ENCODE results near the gene PRKCB.

Gene PRKCB

DNA sequence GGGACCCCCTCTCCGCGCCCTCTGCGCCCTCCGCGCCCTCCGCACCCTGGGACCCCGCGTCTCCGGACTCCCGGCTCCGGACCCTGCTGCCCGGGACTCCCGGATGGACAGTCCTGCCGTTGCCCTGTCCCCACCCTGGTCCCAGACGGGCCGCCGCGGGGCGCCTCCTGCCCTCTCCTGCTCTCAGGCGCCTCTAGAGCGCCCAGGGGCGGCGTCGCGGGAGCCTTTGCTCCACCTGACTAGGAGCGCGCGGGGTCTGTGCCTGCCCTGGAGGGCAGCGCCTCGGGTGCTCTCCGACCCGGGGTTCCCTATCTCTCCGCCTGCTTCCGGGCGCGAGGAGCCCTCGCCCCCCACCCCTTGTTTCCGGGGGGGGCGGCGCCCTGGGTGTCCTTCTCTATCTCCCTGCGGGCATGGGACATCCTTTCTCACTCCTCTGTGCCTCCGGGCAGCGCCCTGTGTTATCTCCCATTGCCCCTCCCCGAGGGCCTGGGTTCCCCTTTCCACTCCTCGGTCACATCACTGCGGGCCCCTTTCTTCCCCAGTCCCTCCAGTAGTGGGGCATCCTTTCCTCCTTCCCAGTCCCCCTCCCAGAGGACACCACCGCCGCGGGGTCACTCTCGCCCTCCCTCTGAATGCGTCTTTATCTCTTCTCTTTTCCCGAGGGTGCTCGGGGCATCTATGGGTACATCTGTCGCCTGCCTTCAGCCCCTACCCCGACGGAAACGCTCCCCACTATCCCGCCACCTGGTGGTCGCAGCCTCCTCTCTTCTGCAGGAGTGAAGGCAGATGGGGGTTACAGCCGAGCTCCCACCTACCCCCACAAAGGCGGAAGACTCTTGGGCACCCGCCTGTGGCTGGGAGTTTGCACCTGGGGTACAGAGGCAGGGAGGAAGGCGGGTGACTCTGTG, 875 bp downstream of the PRKCB start:
- DNase-seq (ENCODE audit: low read depth in 3 of 3), result no peak

DNA sequence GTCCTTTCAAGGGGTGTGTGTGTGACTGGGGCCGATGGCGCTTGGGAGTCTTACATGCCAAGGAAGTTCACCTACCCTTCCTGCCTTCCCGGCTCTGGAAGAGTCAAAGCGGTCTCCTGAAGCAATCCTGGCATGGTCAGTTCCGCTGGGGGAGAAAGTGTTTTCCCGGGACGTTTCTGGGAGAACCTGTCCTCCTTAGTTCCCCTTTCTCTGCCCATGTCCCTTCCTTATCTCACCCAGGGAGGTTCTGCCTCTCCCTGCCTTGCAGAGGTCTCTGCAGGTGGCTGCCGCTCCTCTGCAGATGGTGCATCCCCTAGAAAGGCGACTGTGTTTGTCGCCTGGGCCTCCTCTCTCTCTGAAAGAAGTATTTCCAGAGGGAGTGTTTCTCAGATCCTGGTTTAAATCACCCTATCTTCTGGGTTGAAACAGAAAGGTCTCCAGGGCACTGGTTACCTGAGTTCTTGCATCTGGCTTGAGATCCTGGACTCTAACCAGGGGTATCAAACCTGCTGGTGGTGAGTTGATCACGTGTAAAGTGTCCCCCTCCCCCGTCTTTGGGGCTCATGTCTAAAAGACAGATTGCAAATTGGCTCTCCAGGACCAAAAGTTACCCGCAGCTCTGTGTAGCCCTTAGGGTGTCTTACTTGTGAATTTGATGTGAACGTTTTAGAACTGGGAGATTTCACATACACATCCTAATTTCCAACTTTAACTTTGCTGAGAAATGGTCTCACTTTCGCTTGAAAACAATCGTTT, 1.9 kb downstream of the PRKCB start:
- no peak for DNase-seq (ENCODE audit: low read depth in 3 of 3)

DNA sequence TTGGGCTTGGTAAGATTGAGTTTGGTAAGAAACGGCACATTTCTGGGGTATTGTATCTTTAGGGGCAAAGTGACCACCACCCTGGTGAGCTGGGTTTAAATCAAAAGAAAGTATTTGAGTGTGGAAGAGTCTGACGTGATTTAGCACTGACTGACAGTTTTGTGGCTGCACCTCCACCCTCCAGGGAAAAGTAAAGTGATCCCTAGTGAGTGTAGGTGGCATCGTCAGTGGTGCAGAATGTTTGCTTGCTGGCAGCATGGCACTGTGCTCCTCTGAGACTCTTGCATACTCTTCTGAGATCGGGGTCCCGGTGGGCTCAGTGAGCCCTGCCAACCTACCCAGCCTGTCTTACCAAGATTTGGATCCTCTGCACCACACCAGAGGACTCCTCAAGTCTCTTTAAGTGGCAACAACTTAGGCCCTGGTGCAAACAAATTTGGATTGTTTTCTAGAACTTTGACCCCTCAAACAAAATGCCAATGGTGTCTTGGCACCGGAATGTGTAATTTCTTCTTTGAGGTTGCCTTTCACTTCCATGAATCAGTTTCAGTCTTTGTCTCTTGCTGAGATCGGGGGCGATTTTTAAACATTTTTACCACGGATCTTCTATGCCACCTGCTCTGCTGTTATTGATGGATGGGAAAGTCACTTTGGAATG, 2.8 kb downstream of the PRKCB start:
- no peak for DNase-seq (ENCODE audit: low read depth in 3 of 3)

DNA sequence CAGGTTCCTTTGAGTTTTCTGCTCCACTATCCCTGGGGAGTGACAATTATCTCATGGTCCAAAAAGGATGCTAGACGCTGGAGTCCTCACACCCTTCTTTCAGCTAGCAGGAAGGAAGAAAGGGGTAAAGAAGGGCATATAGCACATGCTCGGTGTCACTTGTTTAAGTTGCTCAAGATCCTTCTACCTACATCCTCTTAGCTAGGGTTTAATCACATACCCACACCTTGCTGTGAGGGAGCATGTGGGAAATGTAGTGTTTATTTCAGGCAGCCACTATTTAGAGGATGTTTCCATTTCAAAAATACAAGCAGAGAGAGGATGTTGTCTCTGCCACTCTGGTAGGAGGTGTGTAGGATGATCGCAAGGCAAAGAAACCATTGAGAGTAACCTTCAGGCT, 4.5 kb downstream of the PRKCB start:
- no peak for DNase-seq (ENCODE audit: low read depth in 3 of 3)

DNA sequence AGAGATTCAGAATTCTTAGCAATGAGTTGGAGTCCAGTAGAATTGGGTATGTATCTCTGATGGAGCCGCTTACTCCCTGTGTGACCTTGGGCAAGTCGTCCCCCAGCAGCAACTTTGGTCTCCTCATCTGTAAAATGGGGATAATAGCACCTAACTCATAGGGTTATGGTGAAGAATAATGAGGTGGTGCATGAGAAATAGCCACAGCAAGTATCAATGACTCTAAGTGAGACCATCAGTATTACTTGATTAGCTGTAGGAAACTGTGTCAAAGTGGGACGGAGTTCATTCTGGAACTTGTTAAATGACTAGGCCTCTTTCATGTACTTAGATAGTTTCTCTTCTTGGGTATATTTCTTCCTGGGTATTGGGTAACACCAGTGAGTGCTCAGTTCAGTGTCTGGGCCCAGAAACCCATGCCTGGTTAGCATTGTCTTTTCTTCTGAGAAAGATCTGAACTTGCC, 6.4 kb downstream of the PRKCB start:
- no peak for DNase-seq (ENCODE audit: low read depth in 3 of 3)

DNA sequence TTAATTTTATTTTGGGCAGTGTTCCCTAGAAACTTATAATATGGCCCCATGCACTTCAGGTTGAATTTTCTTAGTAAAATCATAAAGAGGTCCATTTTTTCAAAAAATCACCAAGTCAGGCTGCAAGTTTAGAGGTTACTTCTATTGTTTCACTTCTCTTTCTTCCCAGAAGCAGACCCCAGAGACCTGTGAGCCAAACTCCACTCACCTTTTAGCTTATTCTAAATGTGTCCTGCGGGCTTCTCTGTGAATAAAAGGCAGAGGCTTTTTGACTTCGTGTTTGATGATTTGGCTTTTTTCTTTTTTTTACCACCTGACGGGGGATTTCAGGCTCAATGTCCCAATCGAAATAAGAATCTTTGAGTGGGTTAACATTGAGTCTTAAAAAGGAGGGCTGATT, 7.4 kb downstream of the PRKCB start:
- DNase-seq (ENCODE audit: low read depth in 3 of 3), result no peak

DNA sequence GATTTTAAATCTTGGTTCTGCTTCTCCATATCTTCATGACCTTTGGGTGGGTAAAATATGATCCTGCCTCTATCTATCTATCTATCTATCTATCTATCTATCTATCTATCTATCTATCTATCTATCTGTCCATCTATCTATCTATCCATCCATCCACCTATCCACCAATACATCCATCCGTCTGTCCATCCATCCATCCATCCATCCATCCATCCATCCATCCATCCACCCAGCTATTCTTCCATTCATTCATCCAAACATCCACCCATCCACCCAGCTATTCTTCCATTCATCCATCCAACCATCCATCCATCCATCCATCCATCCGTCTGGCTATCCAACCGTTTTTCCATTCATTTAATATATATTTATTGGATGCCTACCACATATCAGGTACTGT, 11.5 kb downstream of the PRKCB start:
- no peak for DNase-seq (ENCODE audit: low read depth in 3 of 3)

DNA sequence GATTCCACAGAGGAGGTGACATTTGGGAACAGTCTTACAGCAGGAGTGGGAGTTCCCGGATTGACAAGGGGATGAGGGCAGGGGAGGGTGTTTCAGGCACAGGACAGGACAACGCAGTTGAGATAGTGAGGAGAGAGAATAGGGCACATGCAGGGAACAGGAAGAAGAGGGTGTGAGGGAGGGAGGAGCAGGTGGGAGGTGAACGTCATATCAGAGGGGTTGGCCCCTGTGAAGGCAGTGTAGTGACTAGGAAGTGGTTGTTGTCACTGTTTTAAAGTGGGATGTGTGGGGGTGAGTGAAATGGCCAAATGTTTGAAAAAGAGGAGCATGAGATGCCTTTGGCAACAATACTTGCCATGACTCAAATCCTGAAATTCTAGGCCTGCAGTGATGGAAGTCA, 12.2 kb downstream of the PRKCB start:
- no peak for DNase-seq (ENCODE audit: low read depth in 3 of 3)

DNA sequence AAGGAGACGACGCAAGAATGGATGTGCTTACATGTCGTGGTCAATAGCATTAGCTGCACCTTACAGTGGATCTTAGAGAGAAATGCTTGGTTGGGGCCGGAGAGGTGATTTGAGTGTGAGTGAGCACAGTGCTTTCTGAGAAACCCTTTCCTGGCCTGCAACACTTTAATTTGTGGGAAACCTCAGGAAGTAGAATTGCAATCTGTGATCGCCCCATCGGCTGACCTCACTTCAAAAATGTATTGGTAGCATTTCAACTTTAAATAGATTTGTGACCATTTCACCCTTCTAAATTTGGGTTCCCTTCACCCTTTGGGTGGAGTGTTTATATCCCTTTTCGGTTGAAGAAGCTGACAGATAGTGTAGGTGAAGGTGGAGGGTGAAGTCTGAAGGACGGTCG, 13.2 kb downstream of the PRKCB start:
- DNase-seq (ENCODE audit: low read depth in 3 of 3), result no peak

DNA sequence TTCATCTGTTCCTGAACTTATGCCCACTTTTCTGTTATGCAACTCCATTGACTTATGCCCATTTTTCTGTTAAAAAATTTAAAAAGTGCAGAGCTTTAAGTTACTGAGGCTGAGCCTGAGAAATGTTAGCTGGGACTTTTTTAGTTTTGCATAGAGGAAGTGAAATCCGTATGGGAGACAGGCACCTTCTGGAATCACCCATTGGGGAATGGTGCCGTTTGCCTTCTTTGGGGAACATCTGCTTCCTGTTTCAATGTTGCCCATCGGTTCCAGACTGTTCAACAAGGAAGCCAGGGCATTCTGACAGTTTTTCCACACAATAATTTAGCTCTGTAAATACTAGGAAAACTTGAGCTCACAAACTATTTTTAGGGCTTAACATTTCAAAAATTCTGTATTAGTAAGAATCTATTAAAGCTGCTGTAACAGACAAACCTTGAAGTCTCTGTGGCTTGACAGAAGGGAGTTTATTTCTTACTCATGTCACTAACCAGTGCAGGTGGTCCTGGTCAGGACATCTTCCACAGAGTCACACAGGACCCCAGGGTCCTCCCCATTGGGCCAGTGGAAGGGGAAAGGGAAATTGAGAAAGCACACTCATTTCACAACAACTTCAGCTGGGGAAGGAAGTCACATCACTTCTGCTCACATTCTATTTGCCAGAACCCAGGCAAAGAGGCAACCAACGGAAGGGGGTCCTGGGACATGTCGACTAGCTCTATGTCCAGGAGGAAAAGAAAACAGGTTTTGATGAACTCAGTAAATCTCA, 17.2 kb downstream of the PRKCB start:
- DNase-seq (ENCODE audit: low read depth in 3 of 3), result no peak

DNA sequence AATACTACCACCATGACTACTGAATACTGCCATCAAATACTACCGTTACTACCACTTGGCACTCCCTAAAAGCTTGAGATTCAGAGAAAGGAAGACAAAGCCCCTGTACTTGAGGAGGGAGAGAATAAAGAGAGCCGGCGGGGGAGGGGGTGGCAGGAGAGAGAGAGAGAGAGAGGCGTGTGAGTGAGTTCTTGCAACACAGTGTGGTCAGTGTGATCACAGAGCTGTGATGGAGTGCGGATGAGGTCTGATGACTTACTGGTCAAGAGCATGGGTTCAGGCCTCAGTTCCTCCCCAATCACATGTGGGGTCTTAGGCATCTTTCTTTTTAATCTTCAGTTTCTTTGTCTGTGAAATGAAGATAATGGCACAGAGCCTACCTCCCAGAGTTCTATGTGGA, 19.2 kb downstream of the PRKCB start:
- no peak for DNase-seq (ENCODE audit: low read depth in 3 of 3)

DNA sequence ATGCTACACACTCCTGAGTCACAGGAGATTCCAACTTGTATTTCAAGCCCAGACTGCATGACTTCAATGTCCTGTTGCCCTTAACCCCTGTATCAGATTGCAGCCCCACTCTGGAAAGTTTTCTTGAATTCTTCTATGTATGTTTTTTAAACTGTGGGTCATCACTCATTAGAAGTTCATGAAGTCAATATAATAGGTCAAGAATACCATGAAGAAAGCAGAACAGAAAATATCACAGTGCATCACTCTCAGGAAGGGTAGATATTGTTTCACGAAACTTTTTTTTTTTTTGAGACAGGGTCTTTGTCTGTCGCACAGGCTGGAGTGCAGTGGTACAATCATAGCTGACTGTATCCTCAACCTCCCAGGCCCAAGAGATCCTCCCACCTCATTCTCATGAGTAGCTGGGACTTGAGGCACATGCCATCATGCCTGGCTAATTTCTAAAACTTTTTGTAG, 20.5 kb downstream of the PRKCB start:
- DNase-seq (ENCODE audit: low read depth in 3 of 3), result no peak

DNA sequence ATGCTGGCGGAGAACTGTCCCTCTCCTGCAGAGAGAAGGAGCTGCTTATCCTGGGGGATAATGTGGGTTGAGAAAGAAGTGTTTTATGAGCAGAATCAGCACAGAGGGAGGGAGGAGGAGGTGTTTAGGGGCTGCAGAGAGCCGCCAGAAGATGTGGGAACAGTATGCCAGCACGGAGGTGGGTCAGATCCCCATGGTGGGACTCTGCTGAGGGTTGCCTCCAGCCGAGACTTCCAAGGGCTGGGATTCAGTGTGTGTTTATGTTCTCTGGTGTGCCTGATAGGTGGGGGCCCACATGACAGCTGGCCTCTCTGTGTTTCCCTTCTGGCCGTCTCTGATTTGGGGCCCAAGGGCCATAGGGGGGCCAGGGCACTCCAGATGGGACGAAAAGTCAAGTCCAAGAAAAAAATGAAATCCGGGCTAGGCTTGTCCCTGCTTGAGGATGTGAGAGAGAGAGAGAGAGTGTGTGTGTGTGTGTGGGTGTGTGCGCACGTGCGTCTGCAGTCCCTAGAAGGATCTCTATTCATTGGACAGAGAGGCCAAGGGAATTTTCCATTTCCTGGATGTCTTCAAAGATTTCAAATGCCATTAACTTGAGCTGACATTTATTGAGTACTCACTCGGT, 21.6 kb downstream of the PRKCB start:
- no peak for DNase-seq (ENCODE audit: low read depth in 3 of 3)

DNA sequence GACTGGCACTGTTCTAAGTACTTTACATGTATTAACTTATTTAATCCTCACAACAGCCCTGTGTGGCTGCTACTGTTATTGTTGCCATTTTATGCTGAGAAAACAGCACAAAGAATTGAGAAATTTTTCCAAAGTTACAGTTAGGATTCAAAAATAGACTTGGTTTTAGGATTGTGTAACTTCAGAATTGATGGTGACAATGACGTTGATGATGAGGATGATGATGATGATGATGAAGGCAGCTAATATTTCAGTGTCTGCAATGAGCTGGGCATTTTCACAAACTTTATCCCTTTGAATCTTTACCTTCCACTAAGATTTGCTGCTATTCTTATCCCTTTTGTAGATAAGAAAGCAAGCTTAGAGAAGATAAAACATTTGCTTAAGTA, 22.1 kb downstream of the PRKCB start:
- no peak for DNase-seq (ENCODE audit: low read depth in 3 of 3)

DNA sequence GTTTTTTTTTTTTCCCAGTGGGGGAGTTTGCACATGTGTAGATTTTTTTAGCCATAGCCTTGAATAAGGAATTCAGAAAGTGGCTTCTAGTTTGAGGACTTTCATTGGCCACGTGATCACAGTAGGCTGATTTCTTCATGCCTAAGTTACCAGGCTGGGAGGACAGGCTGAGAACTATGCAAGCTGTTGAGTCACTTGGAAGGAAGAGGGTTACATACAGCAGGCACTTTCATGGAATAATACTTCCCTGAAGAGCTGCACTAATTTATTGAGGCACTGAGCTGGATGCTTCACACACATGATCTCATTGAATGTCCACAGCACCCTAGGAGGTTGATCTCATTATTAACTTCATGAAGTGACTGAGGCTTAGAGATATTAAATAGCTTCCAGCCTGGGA, 22.8 kb downstream of the PRKCB start:
- no peak for DNase-seq (ENCODE audit: low read depth in 3 of 3)

DNA sequence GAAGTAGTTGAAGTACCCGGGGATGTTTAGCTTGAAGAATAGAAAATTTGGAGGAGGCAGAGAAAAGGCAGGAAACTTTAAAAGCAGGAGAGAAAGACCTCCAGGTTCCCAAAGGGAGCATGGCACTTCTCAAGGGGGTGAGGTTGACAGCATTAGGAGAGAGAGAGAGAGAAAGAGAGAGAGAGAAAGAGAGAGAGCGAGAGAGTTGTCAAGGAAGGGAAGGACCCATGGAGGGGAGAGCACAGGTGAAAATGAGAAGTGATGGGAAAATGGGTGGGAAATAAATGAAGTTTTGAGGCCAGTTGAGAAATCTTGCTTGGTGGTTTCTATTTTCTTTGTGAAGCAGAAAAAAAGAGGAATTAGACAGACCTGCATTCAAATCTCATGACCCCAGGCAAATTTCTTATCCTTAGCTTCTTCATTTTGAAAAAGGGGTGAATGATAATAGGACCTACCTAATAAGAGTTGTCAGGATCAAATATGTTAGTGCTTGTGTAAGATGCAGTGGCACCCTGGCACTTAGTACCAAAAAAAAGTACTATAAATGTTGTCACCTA, 24.0 kb downstream of the PRKCB start:
- DNase-seq (ENCODE audit: low read depth in 3 of 3), result no peak

DNA sequence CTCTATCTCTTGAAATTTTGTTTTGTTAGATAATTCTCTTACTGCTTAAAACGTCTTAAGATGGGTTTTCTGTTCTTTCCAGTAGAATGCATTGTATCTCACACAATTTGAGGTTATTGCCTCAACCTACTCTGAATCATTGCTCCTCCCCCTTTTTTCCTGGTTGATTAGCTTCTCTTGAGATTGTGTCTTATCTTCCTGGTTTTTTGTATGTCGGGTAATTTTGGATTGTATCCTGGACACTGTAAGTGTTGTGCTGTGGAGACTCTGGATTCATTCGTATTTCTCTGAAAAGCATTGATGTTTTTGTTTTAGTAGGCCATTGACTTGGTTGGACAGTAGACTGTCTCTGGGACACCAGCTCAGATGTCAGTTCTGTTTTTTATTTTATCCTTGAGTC, 26.1 kb downstream of the PRKCB start:
- no peak for DNase-seq (ENCODE audit: low read depth in 3 of 3)

DNA sequence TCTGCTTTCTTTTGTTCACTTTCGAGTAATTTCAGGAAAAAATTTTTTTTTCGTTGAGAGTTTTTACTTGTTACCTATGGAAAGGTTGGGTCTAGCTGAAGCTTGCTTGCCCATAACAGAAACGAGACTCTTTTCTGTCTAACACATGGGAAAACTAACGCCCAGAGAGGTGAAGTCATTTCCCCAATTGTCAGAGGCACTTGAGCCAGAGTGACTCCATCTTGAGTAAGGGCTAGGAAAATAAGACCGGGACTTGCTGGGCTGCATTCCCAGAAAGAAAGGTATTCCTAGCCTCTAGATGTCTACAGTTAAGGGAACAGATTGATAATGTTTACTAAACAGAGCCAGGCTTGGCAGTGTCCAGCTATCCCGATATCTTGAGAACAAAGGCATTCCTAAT, 26.8 kb downstream of the PRKCB start:
- no peak for DNase-seq (ENCODE audit: low read depth in 3 of 3)

DNA sequence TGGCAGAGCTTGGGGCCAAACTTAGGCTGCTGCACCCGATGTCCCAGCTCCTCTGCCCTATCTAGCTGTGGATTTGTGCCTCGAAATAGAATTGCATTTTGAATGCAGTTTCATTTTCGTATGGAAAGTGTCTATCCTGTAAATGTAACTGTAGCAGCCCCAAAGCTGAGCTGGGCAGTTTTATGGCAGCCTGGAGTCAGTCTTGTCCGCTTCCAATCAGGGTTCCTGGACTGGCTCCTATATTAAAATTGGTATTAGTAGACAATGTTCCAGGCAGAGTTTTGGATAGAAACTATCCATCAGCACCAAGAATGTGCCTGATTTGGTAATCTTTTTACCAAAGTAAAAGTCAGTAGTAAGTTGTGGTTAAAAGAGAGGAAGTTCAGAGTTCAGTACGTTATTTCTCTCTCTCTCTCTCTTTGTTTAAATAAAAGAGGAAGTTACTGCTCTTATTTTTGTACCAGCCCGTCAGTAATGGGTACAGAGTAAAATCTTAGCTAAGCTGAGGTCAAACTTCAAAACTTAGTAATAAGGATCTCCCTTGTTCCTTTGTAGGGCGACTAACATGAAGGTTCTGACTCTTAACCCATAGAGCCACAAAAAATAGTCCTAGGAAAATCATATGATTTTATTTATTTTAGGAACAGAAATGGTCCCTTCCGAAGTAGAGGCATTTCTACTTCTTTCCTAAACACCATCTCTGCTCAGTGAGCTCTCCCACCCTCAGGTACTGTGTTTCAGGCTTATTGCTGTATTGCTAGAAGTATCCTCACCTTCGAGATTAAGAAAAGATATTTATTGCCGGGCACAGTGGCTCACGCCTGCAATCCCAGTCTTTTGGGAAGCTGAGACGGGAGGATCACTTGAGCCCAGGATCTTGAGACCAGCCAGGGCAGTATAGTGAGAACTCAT, 28.0 kb downstream of the PRKCB start:
- DNase-seq (ENCODE audit: low read depth in 3 of 3), result no peak

DNA sequence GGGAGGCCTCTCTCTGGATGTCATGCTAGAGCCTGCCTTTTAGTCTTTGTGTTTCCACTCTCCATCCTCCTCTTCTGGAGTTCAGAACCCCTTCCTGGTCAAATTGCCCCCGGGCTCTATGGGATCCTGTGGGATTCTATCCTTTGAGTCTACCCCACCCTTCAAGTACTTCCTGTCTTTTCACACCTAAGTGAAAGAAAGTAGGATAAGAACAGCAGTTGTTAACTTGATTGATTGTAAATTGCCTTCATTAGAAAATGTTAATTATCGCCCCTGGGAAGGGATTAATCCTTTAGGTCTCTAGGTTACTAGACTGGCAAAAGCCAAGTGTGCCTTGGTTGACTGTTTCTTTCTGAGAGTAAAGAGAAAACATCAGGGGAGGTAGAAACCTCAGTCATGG, 30.1 kb downstream of the PRKCB start:
- DNase-seq (ENCODE audit: low read depth in 3 of 3), result no peak

All from stimulated activated CD4-positive, alpha-beta T cell treated with anti-CD3 and anti-CD28 coated beads, TNF-alpha, amount 100 ng/mL, for 24 hours (primary cell).